C4-2B (cell line): Measurements from ENCODE around the gene TSPAN12.

Experiments used
- H3K27ac ChIP-seq: fragments of 450-650 bp; 2 replicates; pipeline ENCODE4 v1.5.1; 2017
- ZFX ChIP-seq: fragments of 450-650 bp; IDR thresholded peaks from 2 replicates; pipeline ENCODE4 v1.6.1; 2017
- TF ChIP-seq, protein P1 (sequence below): fragments of 450-650 bp; conservative IDR thresholded peaks from 2 replicates; pipeline ENCODE4 v1.5.1; 2017; ENCODE audit warnings: mild to moderate bottlenecking

Gene TSPAN12

DNA sequence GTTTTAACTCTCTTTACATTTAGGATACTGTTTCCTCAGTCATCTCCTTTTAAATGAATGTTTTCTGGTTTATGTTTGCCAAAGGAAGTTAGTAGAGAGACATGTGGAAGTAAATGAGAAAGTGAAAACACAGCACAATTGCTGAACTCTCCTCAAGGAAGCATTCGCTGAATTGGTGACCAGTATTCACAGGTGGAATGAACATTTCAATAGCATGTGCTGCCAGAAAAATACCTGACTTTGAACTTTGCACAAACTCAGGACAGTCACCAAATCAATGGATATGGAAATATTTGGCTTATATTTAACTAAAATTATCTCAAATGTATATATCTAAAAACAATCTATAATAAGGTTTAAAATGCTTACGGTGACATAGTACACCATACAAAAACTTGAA, 28.5 kb downstream of the TSPAN12 start:
- no peak overlapping the region for H3K27ac ChIP-seq
- no peak for TF ChIP-seq ZFX
- TF ChIP-seq, protein P1, sequence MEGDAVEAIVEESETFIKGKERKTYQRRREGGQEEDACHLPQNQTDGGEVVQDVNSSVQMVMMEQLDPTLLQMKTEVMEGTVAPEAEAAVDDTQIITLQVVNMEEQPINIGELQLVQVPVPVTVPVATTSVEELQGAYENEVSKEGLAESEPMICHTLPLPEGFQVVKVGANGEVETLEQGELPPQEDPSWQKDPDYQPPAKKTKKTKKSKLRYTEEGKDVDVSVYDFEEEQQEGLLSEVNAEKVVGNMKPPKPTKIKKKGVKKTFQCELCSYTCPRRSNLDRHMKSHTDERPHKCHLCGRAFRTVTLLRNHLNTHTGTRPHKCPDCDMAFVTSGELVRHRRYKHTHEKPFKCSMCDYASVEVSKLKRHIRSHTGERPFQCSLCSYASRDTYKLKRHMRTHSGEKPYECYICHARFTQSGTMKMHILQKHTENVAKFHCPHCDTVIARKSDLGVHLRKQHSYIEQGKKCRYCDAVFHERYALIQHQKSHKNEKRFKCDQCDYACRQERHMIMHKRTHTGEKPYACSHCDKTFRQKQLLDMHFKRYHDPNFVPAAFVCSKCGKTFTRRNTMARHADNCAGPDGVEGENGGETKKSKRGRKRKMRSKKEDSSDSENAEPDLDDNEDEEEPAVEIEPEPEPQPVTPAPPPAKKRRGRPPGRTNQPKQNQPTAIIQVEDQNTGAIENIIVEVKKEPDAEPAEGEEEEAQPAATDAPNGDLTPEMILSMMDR: no peak

DNA sequence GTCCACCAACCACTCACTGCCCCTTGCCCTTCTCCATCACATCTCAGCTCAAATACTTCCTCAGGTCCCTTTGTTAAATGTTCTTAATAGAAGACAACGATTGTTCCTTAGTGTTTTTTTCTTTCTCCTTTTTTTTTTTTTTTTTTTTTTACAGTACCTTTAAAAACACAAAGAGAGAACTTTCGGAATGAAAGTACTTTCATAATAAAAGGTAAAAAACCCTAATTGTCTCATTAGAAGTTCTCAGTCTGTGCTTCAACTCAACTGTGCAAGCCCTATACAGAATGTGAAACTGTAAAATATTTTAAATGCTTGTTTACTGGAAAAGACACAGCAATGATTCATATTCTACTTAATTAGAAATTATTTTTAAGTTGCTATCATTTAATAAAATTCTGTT, 29.4 kb downstream of the TSPAN12 start:
- TF ChIP-seq, protein P1: no peak
- no peak for TF ChIP-seq ZFX
- H3K27ac ChIP-seq: no peak overlapping the region

DNA sequence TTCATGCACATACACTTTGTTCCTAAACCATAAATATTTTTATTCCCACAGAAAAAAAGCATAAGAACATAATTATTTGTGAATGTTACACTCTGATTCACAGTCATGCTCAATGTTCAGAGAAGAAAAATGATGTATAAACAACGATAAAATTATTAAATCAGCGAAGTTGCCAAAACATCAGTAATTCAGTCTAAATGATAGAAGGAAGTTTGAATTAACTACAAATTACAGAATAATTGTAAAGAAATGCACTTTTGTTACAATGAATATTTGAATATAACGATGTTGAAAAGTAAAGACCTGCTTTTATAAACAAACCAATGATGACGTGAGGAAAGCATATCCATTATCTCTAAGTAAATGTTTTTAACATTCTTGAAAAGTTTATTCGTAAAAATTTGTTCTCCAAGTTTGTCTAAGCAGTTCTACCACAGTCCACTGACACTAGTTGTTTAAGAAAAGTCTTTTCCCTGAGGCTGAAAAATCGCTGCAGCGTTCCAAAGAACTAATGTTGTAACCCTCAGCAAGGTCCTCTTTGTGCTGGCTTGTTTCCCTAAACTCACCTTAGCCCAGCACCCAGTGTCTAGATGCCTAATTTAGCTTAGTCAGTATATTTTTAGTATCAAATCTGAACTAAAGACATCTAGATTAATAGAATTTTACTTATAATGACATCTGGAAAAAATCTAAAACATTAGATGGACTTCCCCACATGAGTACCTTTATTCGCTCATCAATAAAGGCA, 30.4 kb downstream of the TSPAN12 start:
- H3K27ac ChIP-seq: no peak overlapping the region
- no peak for TF ChIP-seq ZFX
- TF ChIP-seq, protein P1: no peak

DNA sequence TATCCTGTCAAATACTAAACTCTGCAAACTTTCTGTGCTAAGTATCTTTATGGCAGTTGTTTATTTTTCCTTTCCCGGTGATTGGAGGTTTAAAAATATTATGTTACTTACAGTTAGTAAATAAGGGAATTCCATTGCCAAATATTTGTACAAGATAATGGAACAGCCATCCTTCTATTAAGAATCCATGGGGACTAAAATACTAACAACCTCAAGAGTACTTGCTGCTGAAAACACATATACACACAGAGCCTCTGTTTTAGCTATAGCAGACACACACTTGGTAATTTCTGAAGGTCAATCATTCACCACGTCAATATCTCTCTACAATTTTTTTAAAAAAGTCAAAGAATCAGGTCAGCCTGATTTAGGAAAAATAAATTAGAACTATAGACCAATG, 32.4 kb downstream of the TSPAN12 start:
- no peak for TF ChIP-seq ZFX
- TF ChIP-seq, protein P1: no peak
- H3K27ac ChIP-seq: no peak overlapping the region

DNA sequence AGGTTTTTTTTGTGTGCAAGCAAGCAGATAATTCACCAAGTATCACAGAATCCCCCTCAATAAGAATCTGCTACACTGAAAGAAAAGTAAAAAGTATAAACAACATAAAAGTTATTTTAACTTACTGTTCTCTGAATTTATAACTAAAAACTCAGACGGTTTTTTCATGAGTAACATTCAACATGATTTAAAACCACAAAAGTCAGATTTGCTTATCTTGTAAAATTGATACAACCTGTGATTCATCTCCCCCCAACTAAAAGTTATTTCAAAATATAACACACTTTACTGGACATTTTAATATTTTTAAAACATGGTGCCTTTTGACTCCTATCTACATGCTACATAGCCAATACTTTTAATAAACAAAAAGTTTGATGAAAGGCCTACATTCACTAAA, 32.8 kb downstream of the TSPAN12 start:
- H3K27ac ChIP-seq: no peak overlapping the region
- TF ChIP-seq, protein P1: no peak
- TF ChIP-seq ZFX: no peak

DNA sequence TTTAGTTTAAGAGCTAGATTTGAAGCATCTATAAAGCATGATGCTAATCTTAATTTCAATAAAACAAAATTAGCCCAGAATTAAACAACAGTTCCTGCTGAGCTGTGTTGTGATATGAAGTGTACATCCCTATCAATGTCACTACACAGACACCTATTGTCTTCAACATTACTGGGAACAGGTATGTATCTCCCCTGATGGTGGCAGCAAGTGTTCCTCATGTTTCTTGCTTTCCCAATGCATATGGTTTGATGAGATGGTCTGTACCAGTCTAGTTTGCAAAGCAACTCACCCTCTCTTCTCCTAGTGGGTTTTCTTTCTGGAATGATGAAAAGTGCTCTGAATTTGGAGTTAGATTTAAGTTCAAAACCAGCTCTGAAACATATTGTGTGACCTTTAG, 38.1 kb downstream of the TSPAN12 start:
- TF ChIP-seq, protein P1: peak; percentile 17
- TF ChIP-seq ZFX: no peak
- H3K27ac ChIP-seq: no peak overlapping the region

DNA sequence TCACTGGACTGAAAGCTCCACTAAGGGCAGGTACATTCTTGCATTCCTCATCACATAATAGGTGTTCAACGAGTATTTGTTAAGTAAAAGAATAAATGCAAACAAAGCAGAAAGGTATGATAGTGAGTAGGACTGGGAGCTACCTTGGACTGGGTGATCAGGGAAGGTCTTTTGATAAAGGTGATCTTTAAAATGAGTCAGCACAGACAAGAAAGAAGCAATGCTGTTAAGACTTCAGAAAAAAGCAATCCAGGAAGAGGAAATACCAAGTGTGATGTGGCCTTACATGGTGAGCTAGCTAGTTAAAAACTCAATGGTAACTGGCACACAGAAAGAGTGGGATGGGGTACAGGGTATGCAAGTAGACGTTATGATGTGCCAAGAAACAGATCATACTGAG, 40.1 kb downstream of the TSPAN12 start:
- no peak overlapping the region for H3K27ac ChIP-seq
- TF ChIP-seq, protein P1: no peak
- no peak for TF ChIP-seq ZFX
